Measurements from ENCODE around the gene GNAO1.

The GNAO1 gene

GRCh38 chr16:56268799-56269198, 77.5 kb downstream of the GNAO1 start:
- ChIA-PET POLR2A (no interaction called here), CTCF (interaction anchor here (1.2 to 1.5 kb wide), 2 partner anchors 10 to 12 kb away, joined by 4 to 5 read pairs; no protein-coding TSS in a partner anchor)
- no peak for TF ChIP-seq CTCF (IDR thresholded peaks at IDR 0.05; ENCODE audit: control extremely low read depth, extremely low read depth, low read depth, missing control alignments)
- no peak for DNase-seq (ENCODE audit: extremely low spot score)

GRCh38 chr16:56269281-56269680, 78.0 kb downstream of the GNAO1 start:
- CTCF ChIA-PET, result interaction anchor here (1.2 to 1.5 kb wide), 2 partner anchors 9 to 11 kb away, joined by 4 to 5 read pairs; no protein-coding TSS in a partner anchor
- POLR2A ChIA-PET, result no interaction called here
- no peak for DNase-seq (ENCODE audit: extremely low spot score)
- no peak for TF ChIP-seq CTCF (IDR thresholded peaks at IDR 0.05; ENCODE audit: control extremely low read depth, extremely low read depth, low read depth, missing control alignments)

GRCh38 chr16:56269811-56270684, 78.8 kb downstream of the GNAO1 start:
- CTCF ChIA-PET, result interaction anchor here (1.2 to 1.5 kb wide), 2 partner anchors 8 to 10 kb away, joined by 4 to 5 read pairs; no protein-coding TSS in a partner anchor
- no peak for TF ChIP-seq CTCF (IDR thresholded peaks at IDR 0.05; ENCODE audit: control extremely low read depth, extremely low read depth, low read depth, missing control alignments)
- DNase-seq (ENCODE audit: extremely low spot score), result no peak
- POLR2A ChIA-PET, result no interaction called here

GRCh38 chr16:56270828-56271227, 79.5 kb downstream of the GNAO1 start:
- no peak for TF ChIP-seq CTCF (IDR thresholded peaks at IDR 0.05; ENCODE audit: control extremely low read depth, extremely low read depth, low read depth, missing control alignments)
- DNase-seq (ENCODE audit: extremely low spot score), result no peak
- CTCF ChIA-PET, result interaction anchor here (1.2 kb wide), 1 partner anchor 10 kb away, joined by 3 read pairs; no protein-coding TSS in a partner anchor
- POLR2A ChIA-PET, result no interaction called here

GRCh38 chr16:56272583-56272894, 81.2 kb downstream of the GNAO1 start:
- CTCF ChIA-PET, result no interaction called here
- no peak for TF ChIP-seq CTCF (IDR thresholded peaks at IDR 0.05; ENCODE audit: control extremely low read depth, extremely low read depth, low read depth, missing control alignments)
- no peak for DNase-seq (ENCODE audit: extremely low spot score)
- POLR2A ChIA-PET, result no interaction called here

GRCh38 chr16:56273615-56274014, 82.3 kb downstream of the GNAO1 start:
- CTCF ChIA-PET, result interaction anchor here (1.2 to 1.5 kb wide), 2 partner anchors 9 to 10 kb away, joined by 5 read pairs; no protein-coding TSS in a partner anchor

More at GRCh38 chr16:56273615-56274014, 82.3 kb downstream of the GNAO1 start:
- no peak for TF ChIP-seq CTCF (IDR thresholded peaks at IDR 0.05; ENCODE audit: control extremely low read depth, extremely low read depth, low read depth, missing control alignments)
- POLR2A ChIA-PET, result no interaction called here
- no peak for DNase-seq (ENCODE audit: extremely low spot score)
